GM18499 (cell line): ENCODE results near the gene ZSCAN10.
"Not testable (repeated sequence)": the region's sequence is repeated elsewhere in the genome, so short reads cannot be mapped to it uniquely, and the experiment has no call there.

Source experiments
- ATAC-seq: cut with Tn5 transposase; IDR thresholded peaks from one replicate; pipeline ENCODE4 v1.9.1; 2021; ENCODE audit warnings: moderate number of reproducible peaks; ENCODE audit not compliant: insufficient read depth, unreplicated experiment

The ZSCAN10 gene

GRCh38 chr16:3066440-3066748 is 32.7 kb downstream of the ZSCAN10 start:
- ATAC-seq: no peak

GRCh38 chr16:3065742-3066439 is 33.2 kb downstream of the ZSCAN10 start:
- ATAC-seq: no peak

GRCh38 chr16:3065069-3065741 is 33.9 kb downstream of the ZSCAN10 start, which contains the start of gene IL32:
Gene IL32 (plus strand): TSS chr16:3065640. CDS start chr16:3065812, 172 bp downstream.
- no peak for ATAC-seq

- ATAC-seq: no peak
Measured at GRCh38 chr16:3063625-3064386, 35.3 kb downstream of the ZSCAN10 start.

GRCh38 chr16:3062553-3062952 is 36.5 kb downstream of the ZSCAN10 start:
- ATAC-seq: no peak

GRCh38 chr16:3060339-3061127 is 38.6 kb downstream of the ZSCAN10 start:
- ATAC-seq: no peak

GRCh38 chr16:3059723-3060242 is 39.3 kb downstream of the ZSCAN10 start:
- no peak for ATAC-seq

GRCh38 chr16:3059041-3059722 is 39.9 kb downstream of the ZSCAN10 start:
- no peak for ATAC-seq

GRCh38 chr16:3058139-3059030 is 40.7 kb downstream of the ZSCAN10 start:
- ATAC-seq: no peak

GRCh38 chr16:3057181-3058138 is 41.6 kb downstream of the ZSCAN10 start:
- no peak for ATAC-seq

- ATAC-seq: no peak
Measured at GRCh38 chr16:3056336-3057180, 42.5 kb downstream of the ZSCAN10 start.

- not testable (repeated sequence) for ATAC-seq
Measured at GRCh38 chr16:3055734-3056115, 43.4 kb downstream of the ZSCAN10 start.

GRCh38 chr16:3054965-3055733 is 43.9 kb downstream of the ZSCAN10 start:
- ATAC-seq: no peak

- ATAC-seq: not testable (repeated sequence)
Measured at GRCh38 chr16:3053330-3053710, 45.8 kb downstream of the ZSCAN10 start.

GRCh38 chr16:3052571-3053329 is 46.3 kb downstream of the ZSCAN10 start:
- ATAC-seq: not testable (repeated sequence)
